ENCODE data around the gene FOXD3. TPM values are rescaled to one million over a fixed set of nuclear protein-coding genes. Genes with fewer than 3 reads are reported as not detected.
"Not testable (repeated sequence)": the region's sequence is repeated elsewhere in the genome, so short reads cannot be mapped to it uniquely, and the experiment has no call there.

Gene FOXD3
- total RNA-seq, 4 donors from 2014 or later: 1.3 to 4.2 (median 2.0) TPM; not detected in 1

GRCh38 chr1:63330331-63330916 is 8.1 kb downstream of the FOXD3 start:
- no peak for TF ChIP-seq POLR2A (IDR thresholded peaks at IDR 0.05)
- TF ChIP-seq CTCF (IDR thresholded peaks at IDR 0.05): no peak
- intact Hi-C loops (cut with DNase I; ENCODE audit: low total_unique reads): no loop called here
- no peak for DNase-seq (ENCODE audit: low spot score in 2 of 2)
- WGBS, 2 donors: 9 to 14% methylated on average over 28 of the region's 28 CpGs
- H3K4me3 ChIP-seq (ENCODE audit: low read depth, poor library complexity, severe bottlenecking): no peak overlapping the region

GRCh38 chr1:63342402-63342801 is 20.0 kb downstream of the FOXD3 start:
- DNase-seq (ENCODE audit: low spot score in 2 of 2): no peak
- H3K4me3 ChIP-seq (ENCODE audit: low read depth, poor library complexity, severe bottlenecking): no peak overlapping the region
- 49 to 53% methylated on average over 2 of the region's 2 CpGs for WGBS, 2 donors
- intact Hi-C loops (cut with DNase I; ENCODE audit: low total_unique reads): no loop called here
- TF ChIP-seq CTCF (IDR thresholded peaks at IDR 0.05) (no peak), POLR2A (IDR thresholded peaks at IDR 0.05) (no peak)

GRCh38 chr1:63343922-63344321 is 21.6 kb downstream of the FOXD3 start:
- intact Hi-C loops (cut with DNase I; ENCODE audit: low total_unique reads): no loop called here
- WGBS, 2 donors: 42 to 62% methylated on average over 1 of the region's 1 CpG

GRCh38 chr1:63350320-63350719 is 28.0 kb downstream of the FOXD3 start:
- no peak for TF ChIP-seq POLR2A (IDR thresholded peaks at IDR 0.05)
- TF ChIP-seq CTCF (IDR thresholded peaks at IDR 0.05): no peak
- WGBS, 2 donors: 94 to 96% methylated on average over 5 of the region's 5 CpGs
- H3K4me3 ChIP-seq (ENCODE audit: low read depth, poor library complexity, severe bottlenecking): no peak overlapping the region
- no peak for DNase-seq (ENCODE audit: low spot score in 2 of 2)
- intact Hi-C loops (cut with DNase I; ENCODE audit: low total_unique reads): no loop called here

More at GRCh38 chr1:63343922-63344321, 21.6 kb downstream of the FOXD3 start:
- no peak overlapping the region for H3K4me3 ChIP-seq (ENCODE audit: low read depth, poor library complexity, severe bottlenecking)
- no peak for DNase-seq (ENCODE audit: low spot score in 2 of 2)
- TF ChIP-seq POLR2A (IDR thresholded peaks at IDR 0.05) (no peak), CTCF (IDR thresholded peaks at IDR 0.05) (no peak)

- WGBS, 2 donors: 51 to 84% methylated on average over 2 of the region's 2 CpGs
- intact Hi-C loops (cut with DNase I; ENCODE audit: low total_unique reads): no loop called here
- no peak overlapping the region for H3K4me3 ChIP-seq (ENCODE audit: low read depth, poor library complexity, severe bottlenecking)
- TF ChIP-seq CTCF (IDR thresholded peaks at IDR 0.05) (no peak), POLR2A (IDR thresholded peaks at IDR 0.05) (no peak)
- DNase-seq (ENCODE audit: low spot score in 2 of 2): no peak
Observed at GRCh38 chr1:63352736-63353135, 30.4 kb downstream of the FOXD3 start.

GRCh38 chr1:63356234-63356633 is 33.9 kb downstream of the FOXD3 start:
- 82 to 86% methylated on average over 2 of the region's 2 CpGs for WGBS, 2 donors
- H3K4me3 ChIP-seq (ENCODE audit: low read depth, poor library complexity, severe bottlenecking); DNase-seq (ENCODE audit: low spot score in 2 of 2); intact Hi-C loops (cut with DNase I; ENCODE audit: low total_unique reads): not testable (repeated sequence)
